ENCODE data around the gene CERCAM. TPM values are rescaled to one million over a fixed set of nuclear protein-coding genes. Genes with fewer than 3 reads are reported as not detected.

CERCAM gene
- total RNA-seq, 4 donors from 2014 or later = 3.3 to 16.5 (median 5.9) TPM

DNA sequence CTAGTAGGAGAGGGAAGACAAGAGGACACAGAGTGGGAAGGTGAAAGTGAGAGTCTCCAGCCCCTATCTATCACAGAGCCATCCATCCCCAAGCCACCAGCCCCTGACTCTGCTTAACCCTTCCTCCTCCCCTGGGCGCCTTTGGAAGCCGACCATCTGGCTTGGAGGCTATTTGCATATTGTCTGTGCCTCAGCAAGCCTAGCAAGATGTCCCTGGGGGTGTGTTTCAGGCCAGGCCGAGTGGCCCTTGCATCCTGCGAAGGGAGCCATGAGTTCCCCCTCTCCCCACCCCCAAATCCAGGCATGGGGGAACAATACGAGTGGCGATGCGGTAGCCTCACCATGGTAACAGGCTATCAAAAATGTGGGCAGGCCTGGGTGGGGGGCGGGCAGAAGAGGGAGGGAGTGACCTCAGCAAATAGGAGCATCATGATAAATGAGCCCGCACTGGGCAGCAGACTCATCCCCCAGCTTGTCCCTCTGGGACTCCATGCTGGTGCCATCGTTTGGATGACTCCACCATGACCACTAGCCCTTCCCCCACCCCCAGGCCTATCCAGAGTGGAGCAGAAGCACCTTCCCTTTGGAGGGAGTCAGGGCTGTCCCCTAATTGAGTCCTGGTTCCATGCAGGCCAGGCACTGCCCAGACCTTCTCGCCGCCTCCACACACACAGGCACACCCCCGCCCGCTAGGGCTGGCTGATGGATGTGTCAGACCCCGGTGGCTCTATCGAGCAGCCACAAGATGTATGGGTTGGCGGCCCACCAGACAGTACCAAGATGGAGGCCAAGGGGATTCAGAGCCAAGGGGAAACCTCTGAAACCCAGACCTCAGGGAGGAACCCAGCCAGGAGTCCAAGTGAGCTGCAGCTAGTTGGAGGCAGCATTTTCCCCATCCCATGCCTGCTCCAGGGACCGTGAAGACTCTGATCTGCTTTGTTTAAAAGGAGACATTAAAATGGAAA lies 34.9 kb upstream of the CERCAM start:
- TF ChIP-seq POLR2A (IDR thresholded peaks at IDR 0.05) = no peak
- TF ChIP-seq, protein P1, sequence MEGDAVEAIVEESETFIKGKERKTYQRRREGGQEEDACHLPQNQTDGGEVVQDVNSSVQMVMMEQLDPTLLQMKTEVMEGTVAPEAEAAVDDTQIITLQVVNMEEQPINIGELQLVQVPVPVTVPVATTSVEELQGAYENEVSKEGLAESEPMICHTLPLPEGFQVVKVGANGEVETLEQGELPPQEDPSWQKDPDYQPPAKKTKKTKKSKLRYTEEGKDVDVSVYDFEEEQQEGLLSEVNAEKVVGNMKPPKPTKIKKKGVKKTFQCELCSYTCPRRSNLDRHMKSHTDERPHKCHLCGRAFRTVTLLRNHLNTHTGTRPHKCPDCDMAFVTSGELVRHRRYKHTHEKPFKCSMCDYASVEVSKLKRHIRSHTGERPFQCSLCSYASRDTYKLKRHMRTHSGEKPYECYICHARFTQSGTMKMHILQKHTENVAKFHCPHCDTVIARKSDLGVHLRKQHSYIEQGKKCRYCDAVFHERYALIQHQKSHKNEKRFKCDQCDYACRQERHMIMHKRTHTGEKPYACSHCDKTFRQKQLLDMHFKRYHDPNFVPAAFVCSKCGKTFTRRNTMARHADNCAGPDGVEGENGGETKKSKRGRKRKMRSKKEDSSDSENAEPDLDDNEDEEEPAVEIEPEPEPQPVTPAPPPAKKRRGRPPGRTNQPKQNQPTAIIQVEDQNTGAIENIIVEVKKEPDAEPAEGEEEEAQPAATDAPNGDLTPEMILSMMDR (IDR thresholded peaks at IDR 0.05) = no peak

DNA sequence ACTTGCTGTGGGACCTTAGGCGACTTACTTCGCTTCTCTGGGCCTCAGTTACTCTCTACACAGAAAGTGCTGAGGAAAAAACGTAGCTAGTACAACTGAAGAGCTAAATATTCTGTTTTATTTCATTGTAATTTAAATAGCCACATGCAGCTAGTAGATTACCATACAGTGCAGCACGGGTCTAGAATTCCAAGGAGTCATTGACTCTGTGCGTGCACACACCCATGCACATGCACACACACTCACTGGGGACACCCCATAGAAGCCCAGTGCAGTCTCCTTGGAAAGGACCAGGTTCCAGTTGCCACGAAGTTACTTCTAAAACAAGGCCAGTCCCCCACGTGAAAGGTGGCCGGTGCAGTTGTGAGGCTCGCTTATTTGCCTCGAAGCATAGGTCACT lies 32.5 kb upstream of the CERCAM start:
- Histone ChIP-seq H3K27me3 (no peaks in the 10 kb centered on the region), H3K4me1 (no peaks in the 10 kb centered on the region), H3K36me3 (peaks cover 0 to 66% (median 0%) of the 10 kb centered on the region in 3 donors), H3K4me3 (no peak overlapping the region), H3K9me3 (no peaks in the 10 kb centered on the region), H3K27ac (no peak overlapping the region)
- DNase-seq = no peak
- TF ChIP-seq POLR2A (IDR thresholded peaks at IDR 0.05) = no peak
- TF ChIP-seq, protein P1 (IDR thresholded peaks at IDR 0.05) = no peak

More for the DNA sequence above, 34.9 kb upstream of the CERCAM start:
- no peak for DNase-seq
- no peaks in the 10 kb centered on the region for H3K27me3 ChIP-seq
- no peaks in the 10 kb centered on the region for H3K4me1 ChIP-seq
- no peak overlapping the region for H3K4me3 ChIP-seq
- H3K27ac ChIP-seq = no peak overlapping the region
- peaks cover 0 to 74% (median 0%) of the 10 kb centered on the region in 3 donors for H3K36me3 ChIP-seq
- H3K9me3 ChIP-seq = no peaks in the 10 kb centered on the region

DNA sequence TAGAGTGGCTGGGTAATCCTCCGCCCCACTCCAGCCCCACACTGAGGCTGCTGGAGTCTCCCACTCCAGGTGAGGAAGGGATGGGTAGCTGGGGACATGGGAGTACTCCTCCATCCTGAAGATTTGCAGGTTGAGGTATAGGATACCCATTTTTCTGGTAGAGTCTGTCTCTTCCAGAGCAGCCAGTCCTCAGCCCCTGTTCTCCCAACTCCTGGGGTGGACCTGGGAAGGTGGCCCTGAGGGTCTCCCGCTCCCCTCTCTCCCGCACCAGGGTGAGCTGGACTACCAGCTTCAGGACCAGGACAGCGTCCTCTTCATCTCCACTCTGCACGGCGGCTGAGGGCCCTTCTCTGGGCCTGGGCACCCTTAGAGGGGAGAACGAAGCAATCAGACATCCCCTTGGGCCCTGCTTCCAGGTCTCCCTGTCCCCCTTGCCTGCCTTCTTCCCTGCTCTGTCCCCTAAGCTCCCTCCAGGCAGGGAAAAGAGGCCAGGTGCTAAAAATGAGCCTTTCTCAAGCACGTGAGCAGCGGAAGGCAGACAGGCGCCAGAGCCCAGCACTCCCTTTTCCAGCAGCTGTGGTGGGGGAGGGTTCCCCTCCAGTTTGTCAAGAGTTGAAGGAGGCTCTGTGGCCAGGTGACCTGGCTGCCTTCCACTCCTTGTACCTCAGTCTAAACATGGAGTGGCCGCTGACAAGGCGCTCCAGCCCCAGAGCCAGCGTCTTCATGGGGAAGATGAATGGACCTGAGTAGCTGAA lies 31.1 kb upstream of the CERCAM start:
- Histone ChIP-seq H3K27ac (no peak overlapping the region), H3K36me3 (peaks cover 0 to 66% (median 0%) of the 10 kb centered on the region in 3 donors), H3K9me3 (no peaks in the 10 kb centered on the region), H3K4me1 (no peaks in the 10 kb centered on the region), H3K4me3 (no peak overlapping the region), H3K27me3 (no peaks in the 10 kb centered on the region)
- no peak for DNase-seq
- TF ChIP-seq, protein P1 (IDR thresholded peaks at IDR 0.05) = no peak
- no peak for TF ChIP-seq POLR2A (IDR thresholded peaks at IDR 0.05)

DNA sequence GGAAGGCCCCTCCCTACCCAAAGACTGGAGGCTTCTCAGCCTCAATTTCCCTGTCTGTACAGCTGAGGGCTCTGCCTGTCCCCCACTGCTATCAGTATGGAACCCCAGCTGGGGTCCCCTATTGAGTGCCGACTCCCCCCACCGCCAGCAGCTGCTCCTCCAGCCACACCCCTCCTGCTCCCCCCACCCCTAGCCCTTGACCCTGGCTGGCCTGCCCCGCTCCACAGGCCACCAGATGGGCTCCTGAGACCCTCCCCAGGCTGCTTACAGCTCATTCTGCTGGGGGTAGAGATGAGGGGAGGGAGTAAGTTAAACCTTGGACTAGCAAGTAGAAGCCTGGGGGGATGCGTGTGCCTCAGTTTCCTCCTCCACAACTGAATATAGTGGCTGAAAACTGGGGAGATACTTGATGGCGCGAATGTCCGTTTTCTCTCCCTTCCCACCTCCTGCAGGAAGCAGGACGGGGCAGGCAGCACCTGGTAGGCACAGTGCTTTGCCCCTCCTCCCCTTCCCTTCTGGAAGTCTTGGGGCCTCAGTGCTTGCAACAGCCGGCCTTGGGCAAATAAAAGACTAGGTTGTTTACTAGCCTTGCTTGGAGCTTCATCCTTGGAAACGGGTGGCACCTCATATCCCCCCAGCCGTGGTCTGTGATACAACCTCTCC lies 30.4 kb upstream of the CERCAM start:
- peaks cover 0 to 60% (median 0%) of the 10 kb centered on the region in 3 donors for H3K36me3 ChIP-seq
- no peak for DNase-seq

More for the DNA sequence above, 30.4 kb upstream of the CERCAM start:
- no peak for TF ChIP-seq POLR2A (IDR thresholded peaks at IDR 0.05)
- TF ChIP-seq, protein P1 (IDR thresholded peaks at IDR 0.05) = no peak
- H3K27me3 ChIP-seq = no peaks in the 10 kb centered on the region
- no peaks in the 10 kb centered on the region for H3K4me1 ChIP-seq
- H3K27ac ChIP-seq = no peak overlapping the region
- H3K4me3 ChIP-seq = no peak overlapping the region
- H3K9me3 ChIP-seq = no peaks in the 10 kb centered on the region
